K562 (cell line): ENCODE results near the gene CYB561A3. TPM values are rescaled to one million over a fixed set of nuclear protein-coding genes. Genes with fewer than 3 reads are reported as not detected.

Experiments used
- E2F3 ChIP-seq: fragments of 250-450 bp; sonication (Bioruptor Pico); IDR thresholded peaks from 2 replicates; pipeline ENCODE4 v1.4.0; 2020; ENCODE audit warnings: mild to moderate bottlenecking
- HIVEP1 ChIP-seq: fragments of 250-450 bp; sonication (Bioruptor Pico); IDR thresholded peaks from 2 replicates; pipeline ENCODE4 v1.4.0; 2020; ENCODE audit warnings: mild to moderate bottlenecking
- HLTF ChIP-seq: fragments of 450-650 bp; IDR thresholded peaks from 2 replicates; pipeline ENCODE4 v1.6.1; 2016
- NFATC3 ChIP-seq: fragments of 450-650 bp; IDR thresholded peaks from 2 replicates; pipeline ENCODE4 v1.6.1; 2017; ENCODE audit warnings: mild to moderate bottlenecking
- ZNF165 ChIP-seq: fragments of 250-450 bp; sonication (Bioruptor Pico); IDR thresholded peaks from 2 replicates; pipeline ENCODE4 v1.4.0; 2020; ENCODE audit warnings: borderline replicate concordance
- ZNF707 ChIP-seq: fragments of 250-450 bp; sonication (Bioruptor Pico); conservative IDR thresholded peaks from 2 replicates; pipeline ENCODE4 v1.8.0; 2022; ENCODE audit warnings: inconsistent platforms, mild to moderate bottlenecking, moderate library complexity
- polyA plus RNA-seq, 8 experiments: library from polyadenylated mRNA; depleted of rRNA in 4 of 8; stranded (reverse) in 5 of 8; unstranded in 3 of 8; fragments of >200 nt; fragmentation: Nextera tagmentation in 2 of 8; fragmentation: Illumina TruSeq in 1 of 8; extraction: Ambion mirVana in 2 of 8; extraction: Trizol in 1 of 8; gene quantifications; 2 replicates each; pipeline versions ENCODE4 v1.2.1 to v1.2.3, GENCODE V29; 2011 to 2014; ENCODE audit warnings: inconsistent platforms in 1 of 8, missing spikeins in 1 of 8
- total RNA-seq, 7 experiments: library from RNA; depleted of rRNA in 6 of 7; stranded (reverse); fragments of >200 nt in 6 of 7; fragmentation: Illumina TruSeq in 2 of 7; extraction: Trizol in 2 of 7; gene quantifications; 2 replicates each; pipeline versions ENCODE4 v1.2.1 to v1.2.3, GENCODE V29; 2011 to 2021; ENCODE audit warnings: low replicate concordance in 1 of 7
- TF ChIP-seq, protein P1 (sequence below), 2 experiments: fragments of 450-650 bp in 1 of 2; sonication (generic) in 1 of 2; formaldehyde crosslinking in 1 of 2; IDR thresholded peaks in 1 of 2; conservative IDR thresholded peaks in 1 of 2; 2 replicates each; pipeline versions ENCODE4 v1.6.1 to v1.8.1; 2016 to 2023; ENCODE audit warnings: mild to moderate bottlenecking in 2 of 2, moderate library complexity in 2 of 2, inconsistent platforms in 1 of 2, missing genetic modification reagents in 1 of 2
- TF ChIP-seq, protein P2 (sequence below): sonication (generic); formaldehyde crosslinking; IDR thresholded peaks from 2 replicates; pipeline ENCODE4 v1.8.0; 2022; ENCODE audit warnings: mild to moderate bottlenecking, missing genetic modification reagents
- TF ChIP-seq, protein P3 (sequence below): fragments of 450-650 bp; IDR thresholded peaks from 2 replicates; pipeline ENCODE4 v1.6.1; 2016; ENCODE audit warnings: mild to moderate bottlenecking, moderate library complexity

CYB561A3 gene
- total and polyA plus RNA-seq, 9 of the 15 experiments (the other 6 are each of a cell fraction or from before 2014, with no cell fraction given), result 29.2 to 78.9 (median 37.9) TPM

DNA sequence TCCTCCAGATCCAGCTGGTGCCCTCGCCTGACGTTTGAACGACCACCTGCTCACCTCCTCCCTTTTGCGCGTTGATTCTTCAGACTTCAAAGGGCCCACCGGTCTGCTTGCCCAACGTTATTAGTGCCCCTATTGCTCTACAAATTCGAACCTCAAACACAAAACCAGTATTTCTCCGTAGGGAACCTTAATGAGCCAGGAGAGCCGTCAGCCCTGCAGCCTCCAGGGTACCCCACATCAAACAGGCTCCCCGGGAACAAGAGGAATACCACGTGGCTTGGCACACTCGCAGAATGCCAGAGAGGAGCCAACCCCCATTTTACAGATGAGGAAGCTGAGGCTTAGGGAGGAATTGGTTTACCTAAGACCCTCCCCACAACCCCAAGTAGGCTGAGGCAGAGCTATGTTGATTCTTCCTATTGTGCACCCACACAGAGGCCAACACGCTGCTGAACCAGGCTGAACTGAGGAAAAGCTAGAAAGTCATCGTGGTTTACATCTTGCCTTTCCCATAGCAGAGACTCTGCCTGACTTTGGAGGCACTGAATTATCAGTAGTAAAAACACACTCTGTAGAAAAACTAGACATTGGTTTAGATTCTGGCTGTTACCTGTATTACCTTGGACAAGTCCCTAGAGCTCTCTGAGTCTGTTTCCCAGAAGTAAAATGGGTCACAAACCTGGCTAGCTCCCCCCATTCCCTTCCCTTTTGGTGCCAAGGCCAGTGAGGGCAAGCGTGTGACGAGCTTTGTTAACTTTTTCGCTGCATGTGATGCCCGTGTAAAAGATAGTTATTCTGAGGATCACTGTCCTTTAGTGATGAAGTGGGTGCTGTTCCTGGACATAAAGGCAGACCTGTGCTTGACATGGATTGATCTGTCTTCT, 27.9 kb downstream of the CYB561A3 start (continued):
- TF ChIP-seq, protein P1, sequence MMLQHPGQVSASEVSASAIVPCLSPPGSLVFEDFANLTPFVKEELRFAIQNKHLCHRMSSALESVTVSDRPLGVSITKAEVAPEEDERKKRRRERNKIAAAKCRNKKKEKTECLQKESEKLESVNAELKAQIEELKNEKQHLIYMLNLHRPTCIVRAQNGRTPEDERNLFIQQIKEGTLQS (IDR thresholded peaks at IDR 0.05), result no peak
- TF ChIP-seq, protein P1 (CRISPR knock-in tag; conservative IDR thresholded peaks at IDR 0.05), result 0 out of 2 replicates have a peak, but pooled peaks have one; percentile 9
- TF ChIP-seq HLTF (no peak), E2F3 (CRISPR knock-in tag) (0 out of 2 replicates have a peak, but pooled peaks have one; percentile 2), HIVEP1 (no peak), ZNF165 (CRISPR knock-in tag) (no peak), NFATC3 (no peak), ZNF707 (CRISPR knock-in tag) (no peak)
- TF ChIP-seq, protein P2, sequence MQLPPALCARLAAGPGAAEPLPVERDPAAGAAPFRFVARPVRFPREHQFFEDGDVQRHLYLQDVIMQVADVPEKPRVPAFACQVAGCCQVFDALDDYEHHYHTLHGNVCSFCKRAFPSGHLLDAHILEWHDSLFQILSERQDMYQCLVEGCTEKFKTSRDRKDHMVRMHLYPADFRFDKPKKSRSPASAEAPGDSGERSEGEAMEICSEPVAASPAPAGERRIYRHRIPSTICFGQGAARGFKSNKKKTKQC, result 0 out of 2 replicates have a peak, but pooled peaks have one; percentile 43
- TF ChIP-seq, protein P3, sequence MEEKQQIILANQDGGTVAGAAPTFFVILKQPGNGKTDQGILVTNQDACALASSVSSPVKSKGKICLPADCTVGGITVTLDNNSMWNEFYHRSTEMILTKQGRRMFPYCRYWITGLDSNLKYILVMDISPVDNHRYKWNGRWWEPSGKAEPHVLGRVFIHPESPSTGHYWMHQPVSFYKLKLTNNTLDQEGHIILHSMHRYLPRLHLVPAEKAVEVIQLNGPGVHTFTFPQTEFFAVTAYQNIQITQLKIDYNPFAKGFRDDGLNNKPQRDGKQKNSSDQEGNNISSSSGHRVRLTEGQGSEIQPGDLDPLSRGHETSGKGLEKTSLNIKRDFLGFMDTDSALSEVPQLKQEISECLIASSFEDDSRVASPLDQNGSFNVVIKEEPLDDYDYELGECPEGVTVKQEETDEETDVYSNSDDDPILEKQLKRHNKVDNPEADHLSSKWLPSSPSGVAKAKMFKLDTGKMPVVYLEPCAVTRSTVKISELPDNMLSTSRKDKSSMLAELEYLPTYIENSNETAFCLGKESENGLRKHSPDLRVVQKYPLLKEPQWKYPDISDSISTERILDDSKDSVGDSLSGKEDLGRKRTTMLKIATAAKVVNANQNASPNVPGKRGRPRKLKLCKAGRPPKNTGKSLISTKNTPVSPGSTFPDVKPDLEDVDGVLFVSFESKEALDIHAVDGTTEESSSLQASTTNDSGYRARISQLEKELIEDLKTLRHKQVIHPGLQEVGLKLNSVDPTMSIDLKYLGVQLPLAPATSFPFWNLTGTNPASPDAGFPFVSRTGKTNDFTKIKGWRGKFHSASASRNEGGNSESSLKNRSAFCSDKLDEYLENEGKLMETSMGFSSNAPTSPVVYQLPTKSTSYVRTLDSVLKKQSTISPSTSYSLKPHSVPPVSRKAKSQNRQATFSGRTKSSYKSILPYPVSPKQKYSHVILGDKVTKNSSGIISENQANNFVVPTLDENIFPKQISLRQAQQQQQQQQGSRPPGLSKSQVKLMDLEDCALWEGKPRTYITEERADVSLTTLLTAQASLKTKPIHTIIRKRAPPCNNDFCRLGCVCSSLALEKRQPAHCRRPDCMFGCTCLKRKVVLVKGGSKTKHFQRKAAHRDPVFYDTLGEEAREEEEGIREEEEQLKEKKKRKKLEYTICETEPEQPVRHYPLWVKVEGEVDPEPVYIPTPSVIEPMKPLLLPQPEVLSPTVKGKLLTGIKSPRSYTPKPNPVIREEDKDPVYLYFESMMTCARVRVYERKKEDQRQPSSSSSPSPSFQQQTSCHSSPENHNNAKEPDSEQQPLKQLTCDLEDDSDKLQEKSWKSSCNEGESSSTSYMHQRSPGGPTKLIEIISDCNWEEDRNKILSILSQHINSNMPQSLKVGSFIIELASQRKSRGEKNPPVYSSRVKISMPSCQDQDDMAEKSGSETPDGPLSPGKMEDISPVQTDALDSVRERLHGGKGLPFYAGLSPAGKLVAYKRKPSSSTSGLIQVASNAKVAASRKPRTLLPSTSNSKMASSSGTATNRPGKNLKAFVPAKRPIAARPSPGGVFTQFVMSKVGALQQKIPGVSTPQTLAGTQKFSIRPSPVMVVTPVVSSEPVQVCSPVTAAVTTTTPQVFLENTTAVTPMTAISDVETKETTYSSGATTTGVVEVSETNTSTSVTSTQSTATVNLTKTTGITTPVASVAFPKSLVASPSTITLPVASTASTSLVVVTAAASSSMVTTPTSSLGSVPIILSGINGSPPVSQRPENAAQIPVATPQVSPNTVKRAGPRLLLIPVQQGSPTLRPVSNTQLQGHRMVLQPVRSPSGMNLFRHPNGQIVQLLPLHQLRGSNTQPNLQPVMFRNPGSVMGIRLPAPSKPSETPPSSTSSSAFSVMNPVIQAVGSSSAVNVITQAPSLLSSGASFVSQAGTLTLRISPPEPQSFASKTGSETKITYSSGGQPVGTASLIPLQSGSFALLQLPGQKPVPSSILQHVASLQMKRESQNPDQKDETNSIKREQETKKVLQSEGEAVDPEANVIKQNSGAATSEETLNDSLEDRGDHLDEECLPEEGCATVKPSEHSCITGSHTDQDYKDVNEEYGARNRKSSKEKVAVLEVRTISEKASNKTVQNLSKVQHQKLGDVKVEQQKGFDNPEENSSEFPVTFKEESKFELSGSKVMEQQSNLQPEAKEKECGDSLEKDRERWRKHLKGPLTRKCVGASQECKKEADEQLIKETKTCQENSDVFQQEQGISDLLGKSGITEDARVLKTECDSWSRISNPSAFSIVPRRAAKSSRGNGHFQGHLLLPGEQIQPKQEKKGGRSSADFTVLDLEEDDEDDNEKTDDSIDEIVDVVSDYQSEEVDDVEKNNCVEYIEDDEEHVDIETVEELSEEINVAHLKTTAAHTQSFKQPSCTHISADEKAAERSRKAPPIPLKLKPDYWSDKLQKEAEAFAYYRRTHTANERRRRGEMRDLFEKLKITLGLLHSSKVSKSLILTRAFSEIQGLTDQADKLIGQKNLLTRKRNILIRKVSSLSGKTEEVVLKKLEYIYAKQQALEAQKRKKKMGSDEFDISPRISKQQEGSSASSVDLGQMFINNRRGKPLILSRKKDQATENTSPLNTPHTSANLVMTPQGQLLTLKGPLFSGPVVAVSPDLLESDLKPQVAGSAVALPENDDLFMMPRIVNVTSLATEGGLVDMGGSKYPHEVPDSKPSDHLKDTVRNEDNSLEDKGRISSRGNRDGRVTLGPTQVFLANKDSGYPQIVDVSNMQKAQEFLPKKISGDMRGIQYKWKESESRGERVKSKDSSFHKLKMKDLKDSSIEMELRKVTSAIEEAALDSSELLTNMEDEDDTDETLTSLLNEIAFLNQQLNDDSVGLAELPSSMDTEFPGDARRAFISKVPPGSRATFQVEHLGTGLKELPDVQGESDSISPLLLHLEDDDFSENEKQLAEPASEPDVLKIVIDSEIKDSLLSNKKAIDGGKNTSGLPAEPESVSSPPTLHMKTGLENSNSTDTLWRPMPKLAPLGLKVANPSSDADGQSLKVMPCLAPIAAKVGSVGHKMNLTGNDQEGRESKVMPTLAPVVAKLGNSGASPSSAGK, result peak; percentile 52
